ENCODE results near the gene REPIN1. TPM values are rescaled to one million over a fixed set of nuclear protein-coding genes. Genes with fewer than 3 reads are reported as not detected.

REPIN1 gene
- total RNA-seq, 1 experiment from 2014 or later, result 53.3 TPM

- no peak for DNase-seq
- no peak overlapping the region for H2AFZ ChIP-seq (ENCODE audit: low read length)
- no peak overlapping the region for H3K27ac ChIP-seq (ENCODE audit: low read length)
- H3K9me3 ChIP-seq (ENCODE audit: low read length), result no peaks in the 10 kb centered on the region
- H4K20me1 ChIP-seq (ENCODE audit: insufficient read depth, low read depth, low read length), result peaks cover 12% of the 10 kb centered on the region; the same call in 1 of the 2 replicates
- H3K36me3 ChIP-seq (ENCODE audit: insufficient read depth, low read length), result peaks cover 15% of the 10 kb centered on the region
- H3K9ac ChIP-seq (ENCODE audit: low read length), result no peak overlapping the region
- no peaks in the 10 kb centered on the region for H3K9me2 ChIP-seq (replicated peaks; ENCODE audit: insufficient read depth, low read length)
- H3K27me3 ChIP-seq (ENCODE audit: low read length), result no peaks in the 10 kb centered on the region
- H3K4me1 ChIP-seq (ENCODE audit: low read length), result peaks cover 25% of the 10 kb centered on the region
- peaks cover 20% of the 10 kb centered on the region for H3K79me2 ChIP-seq (ENCODE audit: low read length)
- no peak overlapping the region for H3K4me3 ChIP-seq (ENCODE audit: low read length)
- H3K4me2 ChIP-seq (ENCODE audit: low read depth, low read length, poor library complexity, severe bottlenecking), result no peak overlapping the region
These were observed 5.4 kb downstream of the REPIN1 start for GRCh38 chr7:150374026-150374425.

- no peaks in the 10 kb centered on the region for H3K9me3 ChIP-seq (ENCODE audit: low read length)
- H3K4me3 ChIP-seq (ENCODE audit: low read length), result no peak overlapping the region
- H3K27ac ChIP-seq (ENCODE audit: low read length), result no peak overlapping the region
- peaks cover 16% of the 10 kb centered on the region for H3K79me2 ChIP-seq (ENCODE audit: low read length)
- H3K36me3 ChIP-seq (ENCODE audit: insufficient read depth, low read length), result peaks cover 15% of the 10 kb centered on the region
- DNase-seq, result no peak
- no peak overlapping the region for H3K4me2 ChIP-seq (ENCODE audit: low read depth, low read length, poor library complexity, severe bottlenecking)
- H3K27me3 ChIP-seq (ENCODE audit: low read length), result no peaks in the 10 kb centered on the region
- H3K9me2 ChIP-seq (replicated peaks; ENCODE audit: insufficient read depth, low read length), result no peaks in the 10 kb centered on the region
- peaks cover 12% of the 10 kb centered on the region; the same call in 1 of the 2 replicates for H4K20me1 ChIP-seq (ENCODE audit: insufficient read depth, low read depth, low read length)
- peaks cover 25% of the 10 kb centered on the region for H3K4me1 ChIP-seq (ENCODE audit: low read length)
- no peak overlapping the region for H3K9ac ChIP-seq (ENCODE audit: low read length)
- H2AFZ ChIP-seq (ENCODE audit: low read length), result no peak overlapping the region
These were observed 5.8 kb downstream of the REPIN1 start for GRCh38 chr7:150374472-150374871.

GRCh38 chr7:150375662-150376521 lies 7.3 kb downstream of the REPIN1 start:
- H3K36me3 ChIP-seq (ENCODE audit: insufficient read depth, low read length), result peaks cover 11% of the 10 kb centered on the region
- H3K27me3 ChIP-seq (ENCODE audit: low read length), result no peaks in the 10 kb centered on the region
- peaks cover 19% of the 10 kb centered on the region; the same call in 1 of the 2 replicates for H4K20me1 ChIP-seq (ENCODE audit: insufficient read depth, low read depth, low read length)
- no peak overlapping the region for H3K4me3 ChIP-seq (ENCODE audit: low read length)
- H3K9me3 ChIP-seq (ENCODE audit: low read length), result no peaks in the 10 kb centered on the region
- peaks cover 28% of the 10 kb centered on the region for H3K4me1 ChIP-seq (ENCODE audit: low read length)
- H2AFZ ChIP-seq (ENCODE audit: low read length), result no peak overlapping the region
- no peak overlapping the region for H3K4me2 ChIP-seq (ENCODE audit: low read depth, low read length, poor library complexity, severe bottlenecking)
- no peak overlapping the region for H3K9ac ChIP-seq (ENCODE audit: low read length)
- DNase-seq, result no peak
- H3K9me2 ChIP-seq (replicated peaks; ENCODE audit: insufficient read depth, low read length), result no peaks in the 10 kb centered on the region
- H3K27ac ChIP-seq (ENCODE audit: low read length), result no peak overlapping the region
- H3K79me2 ChIP-seq (ENCODE audit: low read length), result peaks cover 2% of the 10 kb centered on the region; the same call in 1 of the 2 replicates

- Histone ChIP-seq H4K20me1 (ENCODE audit: insufficient read depth, low read depth, low read length) (peaks cover 19% of the 10 kb centered on the region; the same call in 1 of the 2 replicates), H3K27ac (ENCODE audit: low read length) (no peak overlapping the region), H3K4me1 (ENCODE audit: low read length) (peaks cover 28% of the 10 kb centered on the region), H3K9me3 (ENCODE audit: low read length) (no peaks in the 10 kb centered on the region), H3K9me2 (replicated peaks; ENCODE audit: insufficient read depth, low read length) (no peaks in the 10 kb centered on the region), H3K36me3 (ENCODE audit: insufficient read depth, low read length) (peaks cover 10% of the 10 kb centered on the region), H3K4me3 (ENCODE audit: low read length) (no peak overlapping the region), H3K27me3 (ENCODE audit: low read length) (no peaks in the 10 kb centered on the region), H3K9ac (ENCODE audit: low read length) (no peak overlapping the region), H3K4me2 (ENCODE audit: low read depth, low read length, poor library complexity, severe bottlenecking) (no peak overlapping the region), H3K79me2 (ENCODE audit: low read length) (no peaks in the 10 kb centered on the region), H2AFZ (ENCODE audit: low read length) (no peak overlapping the region)
- DNase-seq, result no peak
These were observed 7.9 kb downstream of the REPIN1 start for GRCh38 chr7:150376560-150376959.

GRCh38 chr7:150377196-150377595 lies 8.6 kb downstream of the REPIN1 start:
- Histone ChIP-seq H3K27me3 (ENCODE audit: low read length) (no peaks in the 10 kb centered on the region), H3K4me3 (ENCODE audit: low read length) (no peak overlapping the region), H4K20me1 (ENCODE audit: insufficient read depth, low read depth, low read length) (peaks cover 19% of the 10 kb centered on the region; the same call in 1 of the 2 replicates), H3K4me2 (ENCODE audit: low read depth, low read length, poor library complexity, severe bottlenecking) (no peak overlapping the region), H3K9ac (ENCODE audit: low read length) (no peak overlapping the region), H3K79me2 (ENCODE audit: low read length) (no peaks in the 10 kb centered on the region), H2AFZ (ENCODE audit: low read length) (no peak overlapping the region), H3K27ac (ENCODE audit: low read length) (no peak overlapping the region), H3K4me1 (ENCODE audit: low read length) (peaks cover 31% of the 10 kb centered on the region), H3K9me3 (ENCODE audit: low read length) (no peaks in the 10 kb centered on the region), H3K36me3 (ENCODE audit: insufficient read depth, low read length) (peaks cover 10% of the 10 kb centered on the region), H3K9me2 (replicated peaks; ENCODE audit: insufficient read depth, low read length) (no peaks in the 10 kb centered on the region)
- DNase-seq, result no peak

GRCh38 chr7:150377635-150378034 lies 9.0 kb downstream of the REPIN1 start:
- H4K20me1 ChIP-seq (ENCODE audit: insufficient read depth, low read depth, low read length), result peaks cover 19% of the 10 kb centered on the region; the same call in 1 of the 2 replicates
- H3K4me3 ChIP-seq (ENCODE audit: low read length), result no peak overlapping the region
- peak overlapping the region; percentile 83; the same call in 1 of the 2 replicates for H3K9ac ChIP-seq (ENCODE audit: low read length)
- H2AFZ ChIP-seq (ENCODE audit: low read length), result no peak overlapping the region
- H3K4me2 ChIP-seq (ENCODE audit: low read depth, low read length, poor library complexity, severe bottlenecking), result peak overlapping the region; percentile 81
- H3K79me2 ChIP-seq (ENCODE audit: low read length), result no peaks in the 10 kb centered on the region
- no peaks in the 10 kb centered on the region for H3K9me2 ChIP-seq (replicated peaks; ENCODE audit: insufficient read depth, low read length)
- no peak overlapping the region for H3K27ac ChIP-seq (ENCODE audit: low read length)
- H3K9me3 ChIP-seq (ENCODE audit: low read length), result no peaks in the 10 kb centered on the region
- no peaks in the 10 kb centered on the region for H3K27me3 ChIP-seq (ENCODE audit: low read length)
- no peak for DNase-seq
- peaks cover 36% of the 10 kb centered on the region for H3K4me1 ChIP-seq (ENCODE audit: low read length)
- H3K36me3 ChIP-seq (ENCODE audit: insufficient read depth, low read length), result peaks cover 10% of the 10 kb centered on the region

GRCh38 chr7:150378115-150378852 lies 9.7 kb downstream of the REPIN1 start:
- Histone ChIP-seq H3K36me3 (ENCODE audit: insufficient read depth, low read length) (peaks cover 10% of the 10 kb centered on the region), H3K4me2 (ENCODE audit: low read depth, low read length, poor library complexity, severe bottlenecking) (peak overlapping the region; percentile 81), H3K79me2 (ENCODE audit: low read length) (no peaks in the 10 kb centered on the region), H3K9me2 (replicated peaks; ENCODE audit: insufficient read depth, low read length) (no peaks in the 10 kb centered on the region), H4K20me1 (ENCODE audit: insufficient read depth, low read depth, low read length) (peaks cover 15% of the 10 kb centered on the region; the same call in 1 of the 2 replicates), H3K9ac (ENCODE audit: low read length) (peak overlapping the region; percentile 83), H3K27me3 (ENCODE audit: low read length) (no peaks in the 10 kb centered on the region), H3K4me3 (ENCODE audit: low read length) (peak overlapping the region; percentile 81), H2AFZ (ENCODE audit: low read length) (peak overlapping the region; percentile 51; the same call in 1 of the 2 replicates), H3K4me1 (ENCODE audit: low read length) (peaks cover 42% of the 10 kb centered on the region), H3K27ac (ENCODE audit: low read length) (peak overlapping the region; percentile 29; the same call in 1 of the 2 replicates), H3K9me3 (ENCODE audit: low read length) (no peaks in the 10 kb centered on the region)
- DNase-seq, result peak; percentile 63

Measured in Karpas-422 (cell line).